Measurements from ENCODE around the gene FOXP2.
"Not testable (repeated sequence)": the region's sequence is repeated elsewhere in the genome, so short reads cannot be mapped to it uniquely, and the experiment has no call there.

FOXP2 gene

DNA sequence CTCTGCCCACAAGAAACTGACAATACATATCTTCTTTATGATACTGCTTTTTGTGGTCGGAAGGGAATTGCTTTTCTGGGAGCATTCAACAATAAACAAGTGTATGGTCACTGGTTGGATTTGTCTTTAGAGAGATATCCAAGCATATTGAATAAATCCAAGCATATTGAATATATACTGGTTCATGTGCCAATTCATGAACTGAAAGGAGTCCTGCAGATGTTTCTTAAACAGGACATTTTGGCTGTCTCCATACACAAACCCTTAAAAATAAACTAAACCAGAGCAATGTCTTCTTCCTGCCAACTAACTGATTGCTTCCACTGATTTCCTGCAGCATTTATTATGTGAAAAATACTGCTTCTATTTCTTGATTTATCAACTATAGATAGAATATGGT, 173.9 kb downstream of the FOXP2 start:
- no peak for DNase-seq (ENCODE audit: low read depth)

- no peak for DNase-seq (ENCODE audit: low read depth)
Observed at GRCh38 chr7:114589436-114589835, 174.8 kb downstream of the FOXP2 start.

- DNase-seq (ENCODE audit: low read depth) = no peak
Observed at GRCh38 chr7:114590298-114590697, 175.7 kb downstream of the FOXP2 start.

DNA sequence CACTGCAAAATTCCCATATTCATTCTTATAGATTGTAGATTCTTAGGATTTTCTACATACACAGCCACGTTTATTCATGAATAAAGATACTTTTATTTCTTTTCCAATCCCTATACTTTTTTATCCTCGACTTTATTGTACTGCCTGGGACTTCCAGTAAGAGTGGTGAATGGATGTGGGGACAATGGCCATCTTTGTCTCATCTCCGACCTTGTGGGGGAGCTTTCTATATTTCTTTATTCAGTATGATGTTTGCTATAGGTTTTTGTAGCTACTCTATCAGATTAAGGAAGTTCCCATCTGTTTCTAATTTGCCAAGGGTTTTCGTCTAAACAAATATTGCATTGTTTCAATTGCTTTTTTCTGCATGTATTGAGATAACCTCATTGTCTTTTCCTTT, 184.3 kb downstream of the FOXP2 start:
- no peak for DNase-seq (ENCODE audit: low read depth)

DNA sequence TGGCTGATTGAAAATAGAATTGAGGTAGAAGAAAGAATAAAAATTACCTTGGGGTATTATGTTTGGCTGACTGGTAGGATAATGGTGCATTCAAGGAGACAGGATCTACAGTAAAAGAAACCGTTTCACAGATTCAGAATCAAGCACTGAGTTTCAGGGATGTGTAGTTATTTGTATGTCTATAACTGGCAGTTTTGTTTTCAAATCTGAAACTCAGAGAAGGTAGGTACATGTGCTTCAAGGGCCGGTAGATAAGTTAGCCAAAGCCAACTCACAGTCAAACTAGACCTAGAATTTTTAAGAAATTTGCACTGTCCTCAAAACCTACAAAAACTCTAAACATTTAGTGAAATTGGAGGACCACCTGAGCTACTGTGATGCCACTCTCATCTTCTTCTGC, 191.5 kb downstream of the FOXP2 start:
- DNase-seq (ENCODE audit: low read depth) = no peak

DNA sequence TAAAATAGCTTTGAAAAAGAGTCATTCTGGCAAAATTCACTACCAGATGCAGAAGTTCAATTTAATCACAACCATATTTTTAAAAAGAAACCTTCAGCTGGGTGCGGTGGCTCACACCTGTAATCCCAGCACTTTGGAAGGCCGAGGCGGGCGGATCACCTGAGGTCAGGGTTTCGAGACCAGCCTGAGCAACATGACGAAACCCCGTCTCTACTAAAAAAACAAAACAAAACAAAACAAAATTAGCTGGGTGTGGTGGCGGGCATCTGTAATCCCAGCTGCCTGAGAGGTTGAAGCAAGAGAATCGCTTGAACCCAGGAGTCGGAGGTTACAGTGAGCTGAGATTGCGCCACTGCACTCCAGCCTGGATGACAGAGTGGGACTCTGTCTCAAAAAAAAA, 194.2 kb downstream of the FOXP2 start:
- not testable (repeated sequence) for DNase-seq (ENCODE audit: low read depth)

DNA sequence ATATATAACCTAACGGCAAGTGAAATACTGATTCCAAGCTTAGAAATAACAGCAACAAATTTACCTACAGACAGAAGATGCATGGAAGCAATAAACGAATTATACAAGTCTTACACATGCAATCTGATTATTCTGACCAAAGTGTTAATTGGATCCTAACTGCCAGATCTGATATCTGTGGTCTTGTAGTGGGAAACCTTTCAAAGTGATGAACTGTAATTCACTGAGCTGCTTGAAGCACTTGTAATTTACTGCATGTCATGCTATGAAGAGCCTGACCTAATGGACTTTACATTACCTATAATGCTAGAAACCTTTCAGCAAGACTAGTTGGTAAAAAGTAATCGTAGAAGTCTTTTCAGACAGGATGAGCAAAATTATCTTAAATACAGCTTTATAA, 205.6 kb downstream of the FOXP2 start:
- DNase-seq (ENCODE audit: low read depth) = no peak

DNA sequence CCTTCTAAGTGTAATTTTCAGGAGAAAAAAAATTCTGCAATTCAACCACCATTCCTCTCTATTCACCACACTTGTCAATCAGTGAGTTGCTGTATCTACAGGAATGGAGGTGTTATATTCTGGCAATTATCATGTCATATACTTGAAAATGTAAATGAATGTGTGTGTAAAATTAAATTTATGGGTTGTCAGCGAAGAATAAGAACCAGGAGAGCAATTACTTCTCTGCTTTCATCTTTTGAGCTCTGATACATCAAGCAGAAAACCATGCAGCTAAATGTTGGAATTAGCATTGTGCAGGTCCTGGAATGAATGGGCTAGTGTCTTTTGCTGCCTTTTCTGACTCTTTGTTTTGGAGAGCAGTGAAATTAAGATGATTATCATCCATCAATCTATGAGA, 207.6 kb downstream of the FOXP2 start:
- no peak for DNase-seq (ENCODE audit: low read depth)

- DNase-seq (ENCODE audit: low read depth) = no peak
Observed at GRCh38 chr7:114623146-114623545, 208.5 kb downstream of the FOXP2 start.

GRCh38 chr7:114627231-114627630, 212.6 kb downstream of the FOXP2 start:
- DNase-seq (ENCODE audit: low read depth) = no peak

DNA sequence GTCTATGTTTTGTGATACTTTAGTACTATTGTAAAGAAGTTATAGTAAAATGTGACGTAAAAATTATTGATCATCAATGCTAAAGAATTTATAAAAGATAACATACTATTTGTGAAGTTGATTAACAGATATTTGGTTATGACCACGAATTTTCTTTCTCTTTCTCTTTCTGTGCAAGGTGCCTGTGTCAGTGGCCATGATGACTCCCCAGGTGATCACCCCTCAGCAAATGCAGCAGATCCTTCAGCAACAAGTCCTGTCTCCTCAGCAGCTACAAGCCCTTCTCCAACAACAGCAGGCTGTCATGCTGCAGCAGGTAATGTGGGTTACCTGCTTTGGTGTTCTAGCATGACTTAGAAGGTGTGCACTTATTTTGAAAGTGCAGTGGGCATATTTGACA, 213.7 kb downstream of the FOXP2 start:
- DNase-seq (ENCODE audit: low read depth) = no peak

DNA sequence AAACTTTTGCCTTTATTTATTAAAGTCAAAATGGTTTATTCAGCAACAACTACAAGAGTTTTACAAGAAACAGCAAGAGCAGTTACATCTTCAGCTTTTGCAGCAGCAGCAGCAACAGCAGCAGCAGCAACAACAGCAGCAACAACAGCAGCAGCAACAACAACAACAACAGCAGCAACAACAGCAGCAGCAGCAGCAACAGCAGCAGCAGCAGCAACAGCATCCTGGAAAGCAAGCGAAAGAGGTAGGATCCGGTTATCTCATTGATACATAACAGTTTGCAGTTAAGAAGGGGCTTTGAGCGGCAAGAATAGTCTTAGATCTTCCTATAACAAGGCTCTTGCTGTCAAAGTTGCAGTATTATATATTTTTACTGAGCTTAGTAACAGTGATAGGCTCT, 215.1 kb downstream of the FOXP2 start:
- DNase-seq (ENCODE audit: low read depth) = no peak

GRCh38 chr7:114630201-114630990, 215.8 kb downstream of the FOXP2 start:
- DNase-seq (ENCODE audit: low read depth) = no peak

GRCh38 chr7:114631249-114631822, 216.7 kb downstream of the FOXP2 start:
- DNase-seq (ENCODE audit: low read depth) = no peak

DNA sequence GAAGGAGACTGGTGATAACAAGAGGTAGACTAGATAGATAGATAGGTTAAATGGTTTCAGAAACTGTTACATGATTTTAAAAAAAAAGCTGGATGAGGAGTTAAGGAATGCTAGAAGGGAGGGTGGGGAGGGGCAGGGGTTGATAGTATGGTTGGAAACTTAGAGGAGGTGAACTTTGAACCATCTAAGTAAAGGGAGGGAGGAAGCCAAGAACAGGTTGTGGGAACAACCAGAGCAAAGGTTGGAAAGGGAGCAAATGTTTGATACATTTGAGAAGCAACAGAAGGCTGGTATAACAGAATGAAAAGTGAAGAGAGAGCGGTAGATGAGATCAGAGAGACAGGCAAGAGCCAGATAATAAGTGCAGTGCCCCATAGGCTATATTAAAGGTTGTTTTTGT, 224.8 kb downstream of the FOXP2 start:
- DNase-seq (ENCODE audit: low read depth) = no peak

- DNase-seq (ENCODE audit: low read depth) = no peak
Observed at GRCh38 chr7:114644455-114644854, 229.8 kb downstream of the FOXP2 start.

DNA sequence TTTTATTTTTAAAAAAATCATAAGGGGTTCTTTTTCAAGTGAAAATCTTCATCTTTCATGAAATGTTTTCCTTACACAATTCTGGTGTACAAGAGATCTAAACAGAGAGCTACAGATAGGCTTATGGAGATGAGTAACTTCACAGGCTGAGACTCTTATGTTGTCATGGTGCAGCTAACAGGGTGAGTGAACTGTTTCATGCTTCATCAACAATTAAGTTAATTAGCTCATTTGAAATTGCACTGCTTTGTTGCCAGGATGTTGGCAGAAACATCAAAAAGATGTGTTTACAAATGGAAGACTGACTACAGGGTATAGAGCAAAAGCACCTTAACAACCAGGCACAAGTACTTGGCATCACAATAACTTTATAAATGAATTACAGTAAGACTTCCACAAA, 230.8 kb downstream of the FOXP2 start:
- no peak for DNase-seq (ENCODE audit: low read depth)

- DNase-seq (ENCODE audit: low read depth) = no peak
Observed at GRCh38 chr7:114647518-114647917, 232.9 kb downstream of the FOXP2 start.

GRCh38 chr7:114648117-114648516, 233.5 kb downstream of the FOXP2 start:
- DNase-seq (ENCODE audit: low read depth) = no peak

DNA sequence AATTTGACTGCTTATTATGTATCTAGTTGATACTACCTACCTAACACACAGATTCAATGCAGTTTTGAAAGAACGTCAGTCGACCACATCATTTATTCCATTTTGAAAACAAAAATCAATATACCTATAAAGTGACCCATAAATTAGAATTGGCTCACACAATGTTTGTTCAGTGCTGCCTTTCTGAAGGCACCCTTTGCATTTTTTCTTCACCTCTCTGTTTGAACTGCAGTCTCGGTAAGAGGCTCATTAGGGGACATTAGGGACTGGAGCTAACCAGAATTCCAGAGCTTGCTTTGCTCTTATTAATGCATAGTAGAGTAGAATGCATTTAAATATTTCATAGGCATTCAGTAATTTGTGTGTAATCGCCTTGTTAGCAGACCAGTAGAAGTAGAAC, 234.1 kb downstream of the FOXP2 start:
- DNase-seq (ENCODE audit: low read depth) = no peak

GRCh38 chr7:114649689-114650088, 235.1 kb downstream of the FOXP2 start:
- no peak for DNase-seq (ENCODE audit: low read depth)

- DNase-seq (ENCODE audit: low read depth) = no peak
Observed at GRCh38 chr7:114650491-114650890, 235.9 kb downstream of the FOXP2 start.

DNA sequence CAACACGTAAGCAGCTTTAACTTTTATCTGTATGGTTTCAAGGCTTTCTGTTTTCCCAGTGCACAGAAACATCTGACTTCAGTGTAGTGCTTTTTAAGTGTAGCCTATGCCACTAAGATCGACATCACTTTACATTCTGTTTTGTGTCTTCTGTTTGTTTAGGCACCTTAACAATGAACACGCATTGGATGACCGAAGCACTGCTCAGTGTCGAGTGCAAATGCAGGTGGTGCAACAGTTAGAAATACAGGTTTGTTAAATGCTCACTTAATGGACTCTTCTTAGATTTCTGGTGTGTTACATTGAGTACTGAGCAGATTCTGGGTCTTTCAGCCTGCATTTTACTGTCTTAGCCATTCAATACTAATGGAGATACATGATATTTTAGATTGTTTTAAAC, 237.4 kb downstream of the FOXP2 start:
- DNase-seq (ENCODE audit: low read depth) = no peak

Data from stimulated activated CD8-positive, alpha-beta memory T cell treated with anti-CD3 and anti-CD28 coated beads, Interleukin-15, amount 100 ng/mL, for 24 hours (primary cell).